ENCODE measurements around the gene EMSY.

GRCh38 chr11:76577226-76577920 lies 132.6 kb downstream of the EMSY start:
- TF ChIP-seq CTCF (IDR thresholded peaks at IDR 0.05; ENCODE audit: low read depth, low read length) (no peak), MYC (IDR thresholded peaks at IDR 0.05; ENCODE audit: low read depth, low read length) (no peak), POLR2A (IDR thresholded peaks at IDR 0.05; ENCODE audit: extremely low read depth, insufficient read length) (no peak)
- TF ChIP-seq, protein P1, sequence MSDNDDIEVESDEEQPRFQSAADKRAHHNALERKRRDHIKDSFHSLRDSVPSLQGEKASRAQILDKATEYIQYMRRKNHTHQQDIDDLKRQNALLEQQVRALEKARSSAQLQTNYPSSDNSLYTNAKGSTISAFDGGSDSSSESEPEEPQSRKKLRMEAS (IDR thresholded peaks at IDR 0.05; ENCODE audit: low read depth, low read length) = no peak
